Heart left ventricle (tissue), 16 donors: ENCODE results near the gene CHAT. TPM values are rescaled to one million over a fixed set of nuclear protein-coding genes. Genes with fewer than 3 reads are reported as not detected.

Source experiments
- ATAC-seq, 4 donors: fragments of 200-7000 bp; cut with Tn5 transposase; one replicate each; pipeline ENCODE4 v1.9.1; 2020 to 2022; ENCODE audit warnings: moderate library complexity in 4 of 4, mild to moderate bottlenecking in 3 of 4, moderate number of reproducible peaks in 1 of 4
- DNase-seq, 5 donors: peaks; one replicate each; pipeline ENCODE4 v3.0.0-alpha.2; 2020
- H3K27ac ChIP-seq, 12 donors: fragments of 200-600 bp; sonication (generic) in 4 of 12; one replicate each; pipeline versions ENCODE4 v1.5.0 to v1.8.0; 2016 to 2022; ENCODE audit warnings: mild to moderate bottlenecking in 2 of 12
- H3K27me3 ChIP-seq, 9 donors: fragments of 200-600 bp; sonication (generic) in 2 of 9; one replicate each; pipeline versions ENCODE4 v1.5.1 to v1.8.0; 2016 to 2022; ENCODE audit warnings: mild to moderate bottlenecking in 3 of 9
- H3K36me3 ChIP-seq, 9 donors: fragments of 200-600 bp; sonication (generic) in 2 of 9; one replicate each; pipeline versions ENCODE4 v1.5.0 to v1.8.0; 2018 to 2022; ENCODE audit warnings: mild to moderate bottlenecking in 2 of 9
- H3K4me1 ChIP-seq, 12 donors: fragments of 200-600 bp; sonication (generic) in 4 of 12; one replicate each; pipeline versions ENCODE4 v1.5.0 to v1.8.0; 2016 to 2022; ENCODE audit warnings: mild to moderate bottlenecking in 3 of 12
- H3K4me3 ChIP-seq, 12 donors: fragments of 200-600 bp; sonication (generic) in 4 of 12; one replicate each; pipeline versions ENCODE4 v1.5.0 to v1.8.0; 2017 to 2022; ENCODE audit warnings: mild to moderate bottlenecking in 9 of 12, moderate library complexity in 4 of 12
- H3K9me3 ChIP-seq, 12 donors: fragments of 200-600 bp; sonication (generic) in 4 of 12; one replicate each; pipeline versions ENCODE4 v1.5.0 to v1.8.0; 2016 to 2022; ENCODE audit warnings: mild to moderate bottlenecking in 1 of 12
- POLR2A ChIP-seq, 2 donors: fragments of 450-650 bp; IDR thresholded peaks; one replicate each; pipeline ENCODE4 v1.6.1; 2017; ENCODE audit warnings: antibody characterized with exemption in 2 of 2, mild to moderate bottlenecking in 2 of 2, moderate library complexity in 2 of 2
- WGBS, 4 donors: extraction: QIAGEN DNeasy Blood & Tissue Kit in 2 of 4; methylation state at CpG; one replicate each; pipeline versions ENCODE4 v1.1.5 to v1.1.7; 2013 to 2018; 5-methylcytosine and 5-hydroxymethylcytosine counted together
- intact Hi-C, 10 donors: fragments of 100-400 bp; cut with DNase I; formaldehyde crosslinking; loops; one replicate each; pipeline versions ENCODE4 v1.11.1 to v1.14.2; 2022
- polyA plus RNA-seq, 2 donors: library from polyadenylated mRNA; stranded (reverse); fragments of 200-250 nt; gene quantifications; one replicate each; pipeline ENCODE4 v1.2.3, GENCODE V29; 2013
- total RNA-seq, 9 donors: library from RNA; depleted of rRNA in 2 of 9; stranded (reverse); fragments of >200 nt in 2 of 9; fragmentation: NEBNext Ultra II Directional in 3 of 9; extraction: Animal tissue kit (Norgen Biotek cat#: 25700) in 3 of 9; gene quantifications; one replicate each; pipeline versions ENCODE4 v1.1.0 to v1.2.4, GENCODE V29; 2016 to 2023
- TF ChIP-seq, protein P1 (sequence below), 12 donors: fragments of 200-600 bp; sonication (generic) in 4 of 12; IDR thresholded peaks; one replicate each; pipeline versions ENCODE4 v1.5.0 to v1.8.0; 2018 to 2022; ENCODE audit warnings: antibody characterized with exemption in 12 of 12, mild to moderate bottlenecking in 5 of 12
- donor health status: ischemic (EF 13 %, LVEDD 7.1; RV severe dilation, severe dysfunction).
- donor health status: healthy with polysubstance abuse.
- donor health status: DM: no; HTN: yes; CAD: no.
- donor health status: DM: no; HTN: no; CAD: no.
- donor health status: ischemic (EF 25% LVEDD 6.9; RV normal size, moderate dysfunction).
- donor health status: ischemic (EF 25% LVEDD 5.7; RV mildly dilated, moderate dysfunction).
- donor health status: healthy.
- donor health status: DM: yes; HTN: yes; CAD: no.
- donor health status: ischemic (EF 35%, LVEDD 5.7; RV mildly dilated, moderate dysfunction).
- donor health status: nonischemic (EF 11% LVEDD 7.7; RV severe dilation, severe dysfunction).
- donor health status: DM: yes; HTN: yes; CAD: no.
- donor health status: PGD.
- donor health status: ischemic (EF 29% LVEDD 5.4; RV normal size, mild dysfunction).
- donor health status: nonischemic (EF 23%, LVEDD 6.1; RV moderate dilation, normal function).

Gene CHAT
- total and polyA plus RNA-seq, 11 donors = not detected

DNA sequence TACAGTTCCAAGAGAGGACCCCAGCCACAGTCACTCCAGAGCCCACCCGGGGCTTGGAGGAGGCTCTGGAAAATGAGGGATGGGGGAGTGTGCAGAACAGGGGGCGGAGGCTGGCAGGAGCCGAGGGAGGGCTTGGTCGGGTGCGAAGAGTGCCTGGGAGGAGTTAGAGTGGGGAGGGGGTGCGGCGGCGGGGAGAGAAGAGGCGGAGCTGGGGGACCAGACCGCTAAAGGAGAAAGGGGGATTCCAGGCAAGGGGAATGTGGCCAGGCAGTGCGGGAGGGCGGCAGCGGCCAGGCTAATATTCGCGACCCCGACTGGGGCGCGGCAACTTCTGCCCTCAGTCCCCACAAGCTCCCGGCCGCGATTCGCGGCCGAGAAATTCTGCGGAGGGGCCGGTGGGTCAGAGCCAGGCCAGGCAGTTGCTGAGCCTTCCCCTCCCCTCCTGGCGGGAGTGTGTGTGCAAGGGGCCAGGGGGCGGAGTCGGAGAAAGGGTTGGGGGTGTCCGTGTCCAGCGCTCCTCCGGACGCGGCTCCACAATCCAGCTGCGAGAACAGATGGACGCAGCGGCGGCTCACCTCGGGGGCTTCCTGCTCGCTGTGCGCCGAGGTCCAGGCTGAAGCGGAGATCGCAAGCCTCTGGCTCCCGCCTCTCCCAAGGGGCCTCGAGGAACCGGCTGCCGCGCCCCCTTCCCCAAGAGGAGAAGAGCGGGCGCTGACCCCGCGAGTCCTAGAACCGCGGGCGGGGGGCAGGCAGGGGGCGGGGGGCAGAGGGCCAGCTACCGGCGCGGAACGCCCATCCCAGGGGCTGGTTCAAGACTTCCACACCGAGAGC is 4.3 kb upstream of the CHAT start:
- no peaks in the 10 kb centered on the region for H3K36me3 ChIP-seq
- WGBS, 4 donors = 0 to 1% (median 1%) methylated on average over 19 to 62 of the region's 62 CpGs
- no peak overlapping the region for H3K27ac ChIP-seq
- H3K9me3 ChIP-seq = no peaks in the 10 kb centered on the region
- H3K4me1 ChIP-seq = peaks cover 0 to 47% (median 5%) of the 10 kb centered on the region in 12 donors
- intact Hi-C loops = loop anchor here in 1 of 10 donors (10.0 kb wide), 1 partner anchor 145 kb away; no protein-coding TSS in a partner anchor
- H3K4me3 ChIP-seq = peak overlapping the region in 2 of 12 donors; percentile 6 to 18
- DNase-seq = no peak
- peaks cover 47 to 76% (median 72%) of the 10 kb centered on the region in 9 donors for H3K27me3 ChIP-seq
- TF ChIP-seq, protein P1, sequence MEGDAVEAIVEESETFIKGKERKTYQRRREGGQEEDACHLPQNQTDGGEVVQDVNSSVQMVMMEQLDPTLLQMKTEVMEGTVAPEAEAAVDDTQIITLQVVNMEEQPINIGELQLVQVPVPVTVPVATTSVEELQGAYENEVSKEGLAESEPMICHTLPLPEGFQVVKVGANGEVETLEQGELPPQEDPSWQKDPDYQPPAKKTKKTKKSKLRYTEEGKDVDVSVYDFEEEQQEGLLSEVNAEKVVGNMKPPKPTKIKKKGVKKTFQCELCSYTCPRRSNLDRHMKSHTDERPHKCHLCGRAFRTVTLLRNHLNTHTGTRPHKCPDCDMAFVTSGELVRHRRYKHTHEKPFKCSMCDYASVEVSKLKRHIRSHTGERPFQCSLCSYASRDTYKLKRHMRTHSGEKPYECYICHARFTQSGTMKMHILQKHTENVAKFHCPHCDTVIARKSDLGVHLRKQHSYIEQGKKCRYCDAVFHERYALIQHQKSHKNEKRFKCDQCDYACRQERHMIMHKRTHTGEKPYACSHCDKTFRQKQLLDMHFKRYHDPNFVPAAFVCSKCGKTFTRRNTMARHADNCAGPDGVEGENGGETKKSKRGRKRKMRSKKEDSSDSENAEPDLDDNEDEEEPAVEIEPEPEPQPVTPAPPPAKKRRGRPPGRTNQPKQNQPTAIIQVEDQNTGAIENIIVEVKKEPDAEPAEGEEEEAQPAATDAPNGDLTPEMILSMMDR (IDR thresholded peaks at IDR 0.05) = no peak
- TF ChIP-seq POLR2A (IDR thresholded peaks at IDR 0.05) = no peak
- ATAC-seq = no peak

DNA sequence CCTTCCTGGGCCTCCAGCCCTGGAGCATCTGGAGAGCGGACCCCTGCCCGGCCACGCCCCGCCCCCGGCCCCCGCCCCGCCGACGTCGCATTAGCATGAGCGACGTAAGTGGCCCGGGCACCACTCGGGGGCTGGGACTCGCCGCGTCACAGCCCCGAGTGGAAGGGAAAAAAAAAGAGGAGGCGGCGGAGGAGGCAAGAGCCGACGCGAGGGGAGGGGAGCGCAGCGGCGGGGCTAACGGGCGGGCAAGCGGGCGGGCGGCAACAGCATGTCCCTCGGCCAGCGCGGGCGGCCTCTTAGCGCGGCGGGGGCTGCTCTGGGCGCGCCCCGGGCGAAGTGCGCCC is 3.8 kb upstream of the CHAT start, which contains the start of gene SLC18A3:
TSS of gene SLC18A3 (plus strand) at position 197 of the 344 bp plus-strand sequence. CDS start 431 bp downstream, outside the sequence.
- DNase-seq (no peak), ATAC-seq (no peak)
- Histone ChIP-seq H3K4me3 (peak within 1 kb of the TSS in 4 of 12 donors; percentile 4 to 18 (median 6)), H3K4me1 (peaks cover 0 to 47% (median 5%) of the 10 kb centered on the region in 12 donors), H3K36me3 (no peaks in the 10 kb centered on the region), H3K9me3 (no peaks in the 10 kb centered on the region), H3K27ac (no peak within 1 kb of the TSS), H3K27me3 (peaks cover 49 to 81% (median 78%) of the 10 kb centered on the region in 9 donors)
- TF ChIP-seq, protein P1 (IDR thresholded peaks at IDR 0.05) = no peak
- TF ChIP-seq POLR2A (IDR thresholded peaks at IDR 0.05) = no peak
- 1% methylated on average over 21 to 43 of the region's 43 CpGs for WGBS, 4 donors
- intact Hi-C loops = no loop called here

DNA sequence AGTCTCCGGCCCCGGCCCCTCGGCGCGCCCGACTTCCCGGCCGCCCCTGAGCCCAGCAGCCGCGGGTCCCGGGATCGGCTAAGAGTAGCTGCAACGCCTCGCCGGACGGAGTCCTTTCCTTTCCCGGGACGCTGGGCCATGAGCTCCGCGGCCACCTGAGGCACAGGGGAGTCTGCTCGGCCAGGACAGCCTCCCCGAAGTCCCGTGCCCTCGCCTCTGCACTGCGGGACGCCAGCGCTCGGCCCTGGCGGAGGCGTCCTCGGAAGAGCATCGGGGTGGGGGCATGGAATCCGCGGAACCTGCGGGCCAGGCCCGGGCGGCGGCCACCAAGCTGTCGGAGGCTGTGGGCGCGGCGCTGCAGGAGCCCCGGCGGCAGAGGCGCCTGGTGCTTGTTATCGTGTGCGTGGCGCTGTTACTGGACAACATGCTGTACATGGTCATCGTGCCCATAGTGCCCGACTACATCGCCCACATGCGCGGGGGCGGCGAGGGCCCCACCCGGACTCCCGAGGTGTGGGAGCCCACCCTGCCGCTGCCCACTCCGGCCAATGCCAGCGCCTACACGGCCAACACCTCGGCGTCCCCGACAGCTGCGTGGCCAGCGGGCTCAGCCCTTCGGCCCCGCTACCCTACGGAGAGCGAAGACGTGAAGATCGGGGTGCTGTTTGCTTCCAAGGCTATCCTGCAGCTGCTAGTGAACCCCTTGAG is 3.2 kb upstream of the CHAT start:
- H3K4me3 ChIP-seq = peak overlapping the region in 4 of 12 donors; percentile 4 to 18 (median 6)
- H3K9me3 ChIP-seq = no peaks in the 10 kb centered on the region
- H3K4me1 ChIP-seq = peaks cover 0 to 47% (median 5%) of the 10 kb centered on the region in 12 donors
- DNase-seq (no peak), ATAC-seq (no peak)
- H3K36me3 ChIP-seq = no peaks in the 10 kb centered on the region
- peaks cover 50 to 86% (median 83%) of the 10 kb centered on the region in 9 donors for H3K27me3 ChIP-seq
- 2 to 3% (median 3%) methylated on average over 22 to 72 of the region's 72 CpGs for WGBS, 4 donors
- no peak for TF ChIP-seq POLR2A (IDR thresholded peaks at IDR 0.05)
- TF ChIP-seq, protein P1 (IDR thresholded peaks at IDR 0.05) = no peak
- intact Hi-C loops = no loop called here
- H3K27ac ChIP-seq = no peak overlapping the region
